OCI-LY3 (cell line): ENCODE data around the gene HEXIM1.

Experiments used
- H2AFZ ChIP-seq: fragments of 200-600, 300-600 bp; shearing (Covaris generic); 2 replicates; pipeline ENCODE4 v1.6.0; 2014; ENCODE audit warnings: antibody characterized with exemption, low read depth, low read length
- H3K27ac ChIP-seq: fragments of 200-600, 300-600 bp; sonication (generic); 2 replicates; pipeline ENCODE4 v1.5.1; 2014; ENCODE audit warnings: mild to moderate bottlenecking, low read length, moderate library complexity, mixed read lengths
- H3K27me3 ChIP-seq: fragments of 200-600, 300-600 bp; sonication (generic); 2 replicates; pipeline ENCODE4 v1.6.1; 2014; ENCODE audit warnings: low read depth, low read length, mixed read lengths
- H3K36me3 ChIP-seq: fragments of 200-600, 300-600 bp; sonication (generic); replicated peaks from 2 replicates; pipeline ENCODE3; 2014; ENCODE audit warnings: low read depth, low read length, mixed read lengths
- H3K4me1 ChIP-seq: fragments of 300-600, 200-600 bp; sonication (generic); 2 replicates; pipeline ENCODE4 v1.6.1; 2014; ENCODE audit warnings: low read length, mixed read lengths
- H3K4me2 ChIP-seq: fragments of 200-600, 300-600 bp; sonication (generic); 2 replicates; pipeline ENCODE4 v1.6.1; 2014; ENCODE audit warnings: low read length, mixed read lengths
- H3K4me3 ChIP-seq: fragments of 300-600, 200-600 bp; sonication (generic); 2 replicates; pipeline ENCODE4 v1.5.1; 2014; ENCODE audit warnings: antibody characterized with exemption, mild to moderate bottlenecking, low read length, moderate library complexity
- H3K79me2 ChIP-seq: fragments of 300-600, 200-600 bp; shearing (Covaris generic); 2 replicates; pipeline ENCODE4 v1.6.1; 2014; ENCODE audit warnings: mild to moderate bottlenecking, low read length, mixed read lengths
- H3K9ac ChIP-seq: fragments of 300-600, 200-600 bp; shearing (Covaris generic); 2 replicates; pipeline ENCODE4 v1.6.0; 2014; ENCODE audit warnings: mild to moderate bottlenecking, low read length, moderate library complexity
- H3K9me3 ChIP-seq: fragments of 200-600, 300-600 bp; shearing (Covaris generic); 2 replicates; pipeline ENCODE4 v1.6.1; 2014; ENCODE audit warnings: low read length, mixed read lengths; ENCODE audit not compliant: insufficient read depth
- H4K20me1 ChIP-seq: fragments of 200-600, 300-600 bp; sonication (generic); 2 replicates; pipeline ENCODE4 v1.6.1; 2016; ENCODE audit warnings: low read length, mixed read lengths; ENCODE audit not compliant: insufficient read depth
- CTCF ChIP-seq: fragments of 200-600, 300-600 bp; sonication (generic); IDR thresholded peaks from 2 replicates; pipeline ENCODE4 v1.5.1; 2014; ENCODE audit warnings: antibody characterized with exemption, low read length, low read depth
- EZH2phosphoT487 ChIP-seq: fragments of 200-600 bp; shearing (Covaris generic); IDR thresholded peaks from 2 replicates; pipeline ENCODE4 v1.6.1; 2018; ENCODE audit warnings: antibody characterized with exemption, mixed run types, low read depth

Gene HEXIM1

DNA sequence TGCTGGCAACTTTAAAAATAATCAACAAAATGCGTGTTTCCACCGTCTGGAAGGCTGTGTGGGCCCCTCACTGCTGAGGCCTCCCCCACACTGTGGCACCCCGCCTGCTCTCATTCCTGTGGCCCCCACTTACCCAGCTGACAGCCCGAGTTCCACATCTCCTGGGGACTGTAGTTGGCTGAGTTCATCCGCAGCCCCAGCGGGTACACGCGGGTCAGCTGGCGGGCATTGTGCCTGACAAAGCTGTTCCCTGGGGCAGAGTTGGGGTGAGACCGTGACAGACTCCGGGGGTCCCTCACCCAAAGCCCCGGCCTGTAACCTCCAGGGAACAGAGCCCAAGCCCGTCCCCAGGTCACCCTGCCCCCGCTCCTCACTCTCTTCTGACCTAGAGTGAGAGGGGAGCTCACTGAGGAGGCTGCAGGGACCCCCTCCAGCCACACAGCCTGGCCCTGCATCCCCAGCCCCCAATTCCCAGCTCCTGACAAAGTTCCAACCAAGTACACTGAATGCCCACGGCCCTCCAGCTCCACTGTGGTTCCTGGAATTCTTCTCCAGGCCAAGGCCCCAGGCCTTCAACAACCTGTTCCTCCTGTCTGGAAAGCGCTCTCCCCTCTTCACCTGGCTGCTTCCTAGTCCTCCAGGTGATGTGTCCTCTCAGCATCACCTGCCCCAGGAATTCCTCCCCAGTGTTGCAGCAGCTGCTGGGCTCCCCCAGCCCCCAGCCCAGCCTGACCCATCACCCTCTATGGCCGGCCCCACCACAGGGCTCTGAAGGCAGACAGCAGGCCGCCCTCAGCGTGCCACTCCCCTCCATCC, 34.0 kb upstream of the HEXIM1 start:
- Histone ChIP-seq H3K9ac (no peak overlapping the region), H3K4me2 (no peak overlapping the region), H3K4me1 (peaks cover 7% of the 10 kb centered on the region; the same call in 1 of the 2 replicates), H3K4me3 (no peak overlapping the region), H4K20me1 (no peaks in the 10 kb centered on the region), H3K27me3 (no peaks in the 10 kb centered on the region), H3K9me3 (no peaks in the 10 kb centered on the region), H3K36me3 (no peaks in the 10 kb centered on the region), H3K79me2 (no peaks in the 10 kb centered on the region), H3K27ac (no peak overlapping the region), H2AFZ (no peak overlapping the region)
- no peak for TF ChIP-seq CTCF
- TF ChIP-seq EZH2phosphoT487 = no peak

GRCh38 chr17:45115015-45115625, 33.2 kb upstream of the HEXIM1 start:
- no peak overlapping the region for H2AFZ ChIP-seq
- H3K4me1 ChIP-seq = peaks cover 7% of the 10 kb centered on the region; the same call in 1 of the 2 replicates
- H4K20me1 ChIP-seq = no peaks in the 10 kb centered on the region
- TF ChIP-seq CTCF = no peak
- TF ChIP-seq EZH2phosphoT487 = no peak
- H3K4me2 ChIP-seq = no peak overlapping the region
- H3K36me3 ChIP-seq = no peaks in the 10 kb centered on the region
- H3K79me2 ChIP-seq = no peaks in the 10 kb centered on the region
- no peak overlapping the region for H3K9ac ChIP-seq
- H3K27me3 ChIP-seq = no peaks in the 10 kb centered on the region
- no peak overlapping the region for H3K27ac ChIP-seq
- H3K4me3 ChIP-seq = no peak overlapping the region
- H3K9me3 ChIP-seq = no peaks in the 10 kb centered on the region

- Histone ChIP-seq H3K27ac (no peak overlapping the region), H3K9ac (no peak overlapping the region), H3K4me2 (no peak overlapping the region), H4K20me1 (no peaks in the 10 kb centered on the region), H3K27me3 (no peaks in the 10 kb centered on the region), H3K79me2 (no peaks in the 10 kb centered on the region), H3K36me3 (no peaks in the 10 kb centered on the region), H3K4me1 (peaks cover 7% of the 10 kb centered on the region; the same call in 1 of the 2 replicates), H2AFZ (no peak overlapping the region), H3K4me3 (no peak overlapping the region), H3K9me3 (no peaks in the 10 kb centered on the region)
- TF ChIP-seq CTCF = no peak
- no peak for TF ChIP-seq EZH2phosphoT487
Observed at GRCh38 chr17:45115871-45116270, 32.4 kb upstream of the HEXIM1 start.

GRCh38 chr17:45116434-45117016, 31.8 kb upstream of the HEXIM1 start:
- no peak overlapping the region for H3K27ac ChIP-seq
- no peak overlapping the region for H3K4me3 ChIP-seq
- H3K79me2 ChIP-seq = no peaks in the 10 kb centered on the region
- no peak for TF ChIP-seq CTCF
- TF ChIP-seq EZH2phosphoT487 = no peak
- no peak overlapping the region for H3K9ac ChIP-seq
- no peaks in the 10 kb centered on the region for H4K20me1 ChIP-seq
- no peak overlapping the region for H2AFZ ChIP-seq
- H3K4me2 ChIP-seq = no peak overlapping the region
- H3K27me3 ChIP-seq = no peaks in the 10 kb centered on the region
- H3K4me1 ChIP-seq = peaks cover 7% of the 10 kb centered on the region; the same call in 1 of the 2 replicates
- H3K9me3 ChIP-seq = no peaks in the 10 kb centered on the region
- H3K36me3 ChIP-seq = no peaks in the 10 kb centered on the region
